CD8-positive, alpha-beta memory T cell (primary cell): ENCODE data around the gene RAB20. TPM values are rescaled to one million over a fixed set of nuclear protein-coding genes. Genes with fewer than 3 reads are reported as not detected.
"Not testable (repeated sequence)": the region's sequence is repeated elsewhere in the genome, so short reads cannot be mapped to it uniquely, and the experiment has no call there.

Experiments used
- CTCF ChIA-PET: fragments of 350-600 bp; sonication (Branson Sonifier 250); formaldehyde crosslinking; loops from one replicate; lab custom pipeline; 2021; ENCODE audit warnings: antibody characterized with exemption; lab: Charles Lee
- POLR2A ChIA-PET: fragments of 350-600 bp; sonication (Branson Sonifier 250); formaldehyde crosslinking; loops from one replicate; lab custom pipeline; 2021; ENCODE audit warnings: antibody characterized with exemption; lab: Charles Lee
- DNase-seq, 5 donors: peaks; one replicate each; pipeline versions ENCODE4 v3.0.0 to v3.0.0-alpha.2; 2020 to 2022; ENCODE audit warnings: mixed read lengths in 1 of 5
- H3K27ac ChIP-seq: one replicate; pipeline ENCODE4 v1.7.0; 2013; ENCODE audit warnings: low read depth, mild to moderate bottlenecking, low read length, moderate library complexity
- H3K27me3 ChIP-seq: 2 replicates; pipeline ENCODE4 v1.7.0; 2013; ENCODE audit warnings: low read length, mild to moderate bottlenecking; ENCODE audit not compliant: insufficient read depth, poor library complexity, severe bottlenecking
- H3K36me3 ChIP-seq: 2 replicates; pipeline ENCODE4 v1.7.0; 2013; ENCODE audit warnings: mild to moderate bottlenecking, low read length, moderate library complexity; ENCODE audit not compliant: insufficient read depth
- H3K4me1 ChIP-seq: 2 replicates; pipeline ENCODE4 v1.7.0; 2013; ENCODE audit warnings: mild to moderate bottlenecking, low read length, moderate library complexity; ENCODE audit not compliant: insufficient read depth
- H3K4me3 ChIP-seq: 2 replicates; pipeline ENCODE4 v1.7.0; 2013; ENCODE audit warnings: mild to moderate bottlenecking, low read length
- H3K9me3 ChIP-seq: 2 replicates; pipeline ENCODE4 v1.7.0; 2013; ENCODE audit warnings: mild to moderate bottlenecking, low read length
- H3K27ac Mint-ChIP-seq, 8 donors: one replicate each; pipeline ENCODE4 v1.8.0; 2020 to 2021; ENCODE audit warnings: mixed read lengths in 8 of 8, mild to moderate bottlenecking in 6 of 8, inconsistent platforms in 3 of 8, moderate library complexity in 3 of 8
- H3K27me3 Mint-ChIP-seq, 2 donors: one replicate each; pipeline ENCODE4 v1.8.0; 2020 to 2021; ENCODE audit warnings: mixed read lengths in 2 of 2, mild to moderate bottlenecking in 1 of 2, moderate library complexity in 1 of 2
- H3K36me3 Mint-ChIP-seq, 3 donors: one replicate each; pipeline ENCODE4 v1.8.0; 2020 to 2021; ENCODE audit warnings: mixed read lengths in 3 of 3, inconsistent platforms in 1 of 3, mild to moderate bottlenecking in 1 of 3
- H3K4me1 Mint-ChIP-seq, 3 donors: one replicate each; pipeline ENCODE4 v1.8.0; 2020 to 2021; ENCODE audit warnings: mixed read lengths in 3 of 3, inconsistent platforms in 1 of 3, mild to moderate bottlenecking in 1 of 3
- H3K4me3 Mint-ChIP-seq, 7 donors: one replicate each; pipeline ENCODE4 v1.8.0; 2020 to 2021; ENCODE audit warnings: mixed read lengths in 7 of 7, mild to moderate bottlenecking in 6 of 7, moderate library complexity in 4 of 7, inconsistent platforms in 2 of 7
- H3K9me3 Mint-ChIP-seq, 5 donors: one replicate each; pipeline ENCODE4 v1.8.0; 2020 to 2022; ENCODE audit warnings: mixed read lengths in 5 of 5, mild to moderate bottlenecking in 3 of 5, moderate library complexity in 2 of 5, inconsistent platforms in 1 of 5
- polyA plus RNA-seq: library from polyadenylated mRNA; unstranded; fragments of 300-500 nt; fragmentation: Illumina TruSeq; gene quantifications from one replicate; pipeline ENCODE4 v1.2.3, GENCODE V29; 2021
- total RNA-seq, 2 experiments: library from RNA; stranded (reverse); gene quantifications; one replicate each; pipeline ENCODE4 v1.2.3, GENCODE V29; 2021

The RAB20 gene
- total and polyA plus RNA-seq, 3 experiments from 2014 or later = 0.84 to 2.7 (median 1.2) TPM

DNA sequence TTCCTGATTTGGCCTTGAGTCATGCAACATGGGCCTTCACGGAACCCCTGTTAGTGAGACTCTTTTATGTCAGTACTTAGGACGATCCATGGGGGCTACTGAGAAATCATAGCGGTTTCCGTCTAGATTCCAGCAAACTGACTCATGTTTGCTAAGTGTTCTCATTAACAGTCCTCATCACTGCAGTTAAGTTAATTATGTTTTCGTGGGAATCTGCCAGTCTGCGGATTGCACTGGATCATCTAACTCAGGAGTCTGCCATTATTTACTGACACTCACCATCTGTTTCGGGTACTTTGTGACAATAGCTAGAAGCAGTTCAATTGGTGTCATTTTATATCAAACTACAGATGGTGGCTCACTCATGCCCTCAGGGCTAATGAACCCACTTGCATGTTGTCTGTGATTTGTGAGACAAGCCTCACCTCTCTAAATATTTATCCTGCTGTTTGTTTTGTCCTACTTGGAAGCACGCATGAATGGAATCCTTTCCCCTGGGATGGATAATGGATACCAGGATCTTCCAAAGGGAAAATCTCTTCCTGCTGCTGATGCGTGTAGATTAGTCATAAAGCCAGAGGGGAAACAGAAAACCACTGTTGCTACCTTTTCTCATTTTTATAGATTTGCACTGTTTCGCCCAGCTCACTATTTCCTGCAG lies 61.8 kb downstream of the RAB20 start:
- H3K27me3 Mint-ChIP-seq = peaks cover 7 to 8% of the 10 kb centered on the region in 2 donors
- H3K4me3 Mint-ChIP-seq = no peak overlapping the region
- peaks cover 0 to 6% (median 3%) of the 10 kb centered on the region in 5 donors for H3K9me3 Mint-ChIP-seq
- no peak for DNase-seq
- ChIA-PET POLR2A (no interaction called here), CTCF (no interaction called here)
- H3K36me3 Mint-ChIP-seq = no peaks in the 10 kb centered on the region
- no peaks in the 10 kb centered on the region for H3K27me3 ChIP-seq
- H3K4me3 ChIP-seq = no peak overlapping the region
- H3K27ac Mint-ChIP-seq = no peak overlapping the region
- no peaks in the 10 kb centered on the region for H3K9me3 ChIP-seq
- no peaks in the 10 kb centered on the region for H3K36me3 ChIP-seq
- H3K4me1 Mint-ChIP-seq = no peaks in the 10 kb centered on the region
- H3K4me1 ChIP-seq = no peaks in the 10 kb centered on the region
- H3K27ac ChIP-seq = no peak overlapping the region

DNA sequence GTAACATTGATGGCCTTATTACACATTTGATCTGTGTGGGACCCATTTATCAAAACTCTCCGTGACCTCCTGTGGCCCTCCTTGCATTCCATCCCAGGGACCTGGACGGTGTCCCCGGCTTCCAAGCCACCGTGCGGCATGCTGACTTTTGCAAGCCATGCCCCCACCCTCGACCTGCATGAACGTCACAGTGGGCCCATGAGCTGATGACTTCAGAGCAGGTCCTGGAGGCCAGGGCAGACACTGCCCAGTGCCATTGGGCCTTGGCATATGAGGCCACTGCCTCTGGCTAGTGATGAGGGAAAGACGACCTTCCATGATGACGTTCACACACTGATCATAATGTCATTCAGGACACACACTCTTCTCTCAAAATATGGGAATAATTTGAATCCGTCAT lies 62.8 kb downstream of the RAB20 start:
- H3K36me3 Mint-ChIP-seq = no peaks in the 10 kb centered on the region
- Histone ChIP-seq H3K27ac (no peak overlapping the region), H3K27me3 (no peaks in the 10 kb centered on the region), H3K36me3 (no peaks in the 10 kb centered on the region), H3K9me3 (no peaks in the 10 kb centered on the region), H3K4me3 (no peak overlapping the region), H3K4me1 (no peaks in the 10 kb centered on the region)
- no peaks in the 10 kb centered on the region for H3K4me1 Mint-ChIP-seq
- H3K27ac Mint-ChIP-seq = no peak overlapping the region
- ChIA-PET POLR2A (no interaction called here), CTCF (no interaction called here)
- H3K27me3 Mint-ChIP-seq = peaks cover 7 to 8% of the 10 kb centered on the region in 2 donors
- DNase-seq = no peak
- peaks cover 0 to 6% (median 3%) of the 10 kb centered on the region in 5 donors for H3K9me3 Mint-ChIP-seq
- no peak overlapping the region for H3K4me3 Mint-ChIP-seq

DNA sequence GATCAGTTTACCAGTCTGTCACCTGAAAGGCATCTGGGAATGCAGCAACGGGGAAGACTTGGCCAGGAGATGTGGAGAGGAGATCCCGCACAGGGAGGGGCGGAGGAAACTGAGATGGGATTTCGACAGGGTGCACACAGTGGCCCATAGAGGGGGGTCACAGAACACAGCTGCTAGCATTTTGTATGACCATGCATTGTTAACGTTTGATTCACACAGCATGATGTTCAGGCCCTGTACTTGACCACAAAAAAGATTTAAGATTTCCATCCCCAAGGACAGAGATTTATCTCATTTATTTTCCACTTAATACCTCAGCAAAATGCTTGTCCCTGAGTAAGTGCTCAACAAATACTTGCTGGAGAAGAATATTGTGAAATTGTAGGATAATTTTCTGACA lies 63.2 kb downstream of the RAB20 start:
- peaks cover 7 to 8% of the 10 kb centered on the region in 2 donors for H3K27me3 Mint-ChIP-seq
- Histone ChIP-seq H3K9me3 (no peaks in the 10 kb centered on the region), H3K4me1 (no peaks in the 10 kb centered on the region), H3K36me3 (no peaks in the 10 kb centered on the region), H3K27ac (no peak overlapping the region), H3K27me3 (no peaks in the 10 kb centered on the region), H3K4me3 (no peak overlapping the region)
- H3K27ac Mint-ChIP-seq = no peak overlapping the region
- no peaks in the 10 kb centered on the region for H3K36me3 Mint-ChIP-seq
- no peak overlapping the region for H3K4me3 Mint-ChIP-seq
- H3K9me3 Mint-ChIP-seq = peaks cover 0 to 6% (median 3%) of the 10 kb centered on the region in 5 donors
- ChIA-PET CTCF (no interaction called here), POLR2A (no interaction called here)
- no peaks in the 10 kb centered on the region for H3K4me1 Mint-ChIP-seq
- DNase-seq = no peak

DNA sequence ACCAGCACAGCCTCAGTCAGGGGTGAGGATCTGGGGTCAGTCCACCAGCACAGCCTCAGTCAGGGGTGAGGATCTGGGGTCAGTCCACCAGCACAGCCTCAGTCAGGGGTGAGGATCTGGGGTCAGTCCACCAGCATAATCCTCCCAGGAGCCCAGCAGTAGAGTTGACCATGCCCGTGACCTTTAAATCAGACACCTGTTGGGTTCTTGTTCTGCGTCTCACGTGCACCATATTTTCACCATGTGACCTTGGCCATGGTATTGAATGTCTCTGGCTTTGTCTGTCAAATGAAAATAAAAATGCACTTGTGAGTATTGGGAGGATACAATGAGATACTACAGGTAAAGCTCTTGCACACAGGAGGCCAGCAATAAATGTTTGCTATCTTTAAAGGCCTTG lies 63.6 kb downstream of the RAB20 start:
- H3K27me3 Mint-ChIP-seq = not testable (repeated sequence)

DNA sequence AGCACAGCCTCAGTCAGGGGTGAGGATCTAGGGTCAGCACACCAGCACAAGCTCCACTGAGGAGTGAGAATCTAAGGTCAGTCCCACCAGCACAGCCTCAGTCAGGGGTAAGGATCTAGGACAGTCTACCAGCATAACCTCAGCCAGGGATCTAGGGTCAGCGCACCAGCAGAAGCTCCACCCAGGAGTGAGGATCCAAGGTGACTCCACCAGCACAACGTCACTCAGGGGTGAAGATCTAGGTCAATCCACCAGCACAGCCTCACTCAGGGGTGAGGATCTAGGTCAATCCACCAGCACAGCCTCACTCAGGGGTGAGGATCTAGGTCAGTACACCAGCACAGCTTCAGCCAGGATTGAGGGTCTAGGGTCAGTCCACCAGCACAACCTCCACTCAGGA lies 64.5 kb downstream of the RAB20 start:
- POLR2A ChIA-PET = no interaction called here
- Histone ChIP-seq H3K27ac (no peak overlapping the region), H3K4me1 (no peaks in the 10 kb centered on the region), H3K4me3 (no peak overlapping the region), H3K27me3 (no peaks in the 10 kb centered on the region), H3K9me3 (no peaks in the 10 kb centered on the region), H3K36me3 (no peaks in the 10 kb centered on the region)
- Mint-ChIP-seq H3K27me3 (peaks cover 5 to 6% of the 10 kb centered on the region in 2 donors), H3K4me1 (no peaks in the 10 kb centered on the region), H3K27ac (no peak overlapping the region), H3K4me3 (no peak overlapping the region), H3K36me3 (no peaks in the 10 kb centered on the region), H3K9me3 (peaks cover 0 to 6% (median 3%) of the 10 kb centered on the region in 5 donors)
- DNase-seq = no peak
- CTCF ChIA-PET = no interaction called here

More for the DNA sequence above, 63.6 kb downstream of the RAB20 start:
- H3K27ac ChIP-seq, H3K4me3 ChIP-seq, H3K4me3 Mint-ChIP-seq, H3K9me3 ChIP-seq, H3K36me3 Mint-ChIP-seq, H3K27me3 ChIP-seq, CTCF ChIA-PET, DNase-seq, POLR2A ChIA-PET, H3K4me1 Mint-ChIP-seq, H3K9me3 Mint-ChIP-seq, H3K27ac Mint-ChIP-seq, H3K36me3 ChIP-seq, H3K4me1 ChIP-seq: not testable (repeated sequence)

DNA sequence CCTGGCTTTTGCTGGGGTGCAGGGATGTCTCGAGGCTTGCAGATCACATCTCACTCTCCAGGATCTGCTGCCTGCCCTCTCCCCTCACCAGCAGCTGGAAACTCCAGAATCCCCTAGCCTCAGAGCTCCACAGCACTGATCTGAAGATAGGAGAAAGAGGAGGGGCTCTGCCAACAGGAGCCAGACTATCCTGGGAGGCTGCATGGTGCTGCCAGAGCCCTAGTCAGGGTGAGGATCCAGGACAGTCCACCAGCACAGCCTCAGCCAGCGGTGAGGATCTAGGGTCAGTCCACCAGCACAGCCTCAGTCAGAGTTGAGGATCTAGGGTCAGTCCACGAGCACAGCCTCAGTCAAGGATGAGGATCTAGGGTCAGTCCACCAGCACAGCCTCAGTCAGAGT lies 65.2 kb downstream of the RAB20 start:
- Histone ChIP-seq H3K36me3 (no peaks in the 10 kb centered on the region), H3K4me3 (no peak overlapping the region), H3K27ac (no peak overlapping the region), H3K9me3 (no peaks in the 10 kb centered on the region), H3K4me1 (no peaks in the 10 kb centered on the region), H3K27me3 (no peaks in the 10 kb centered on the region)
- no peak overlapping the region for H3K4me3 Mint-ChIP-seq
- H3K4me1 Mint-ChIP-seq = no peaks in the 10 kb centered on the region
- H3K9me3 Mint-ChIP-seq = peaks cover 0 to 6% (median 1%) of the 10 kb centered on the region in 5 donors
- H3K27me3 Mint-ChIP-seq = peaks cover 0 to 2% of the 10 kb centered on the region in 2 donors
- H3K27ac Mint-ChIP-seq = no peak overlapping the region
- H3K36me3 Mint-ChIP-seq = no peaks in the 10 kb centered on the region
- CTCF ChIA-PET = no interaction called here
- DNase-seq = no peak
- POLR2A ChIA-PET = no interaction called here

DNA sequence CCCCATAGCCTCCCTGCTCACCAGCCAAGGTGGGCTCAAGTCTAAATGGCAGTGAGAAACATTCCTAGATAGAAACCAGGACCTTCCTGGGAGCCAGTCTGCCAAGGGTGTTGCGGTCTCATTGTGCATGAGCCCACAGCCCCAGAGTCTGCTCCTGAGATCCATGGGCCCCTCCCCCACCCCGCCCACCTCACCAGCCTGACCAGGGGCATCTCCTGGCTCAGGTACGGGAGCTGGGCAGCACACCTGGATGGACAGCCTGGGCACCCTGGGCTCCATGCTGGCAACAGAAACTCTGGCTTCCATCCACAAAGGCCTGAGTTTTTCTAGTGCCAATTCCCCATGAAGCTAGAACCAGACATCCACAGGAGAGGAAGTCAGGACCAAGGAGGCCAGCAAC lies 65.6 kb downstream of the RAB20 start:
- Mint-ChIP-seq H3K27ac (no peak overlapping the region), H3K4me3 (no peak overlapping the region), H3K4me1 (no peaks in the 10 kb centered on the region), H3K27me3 (peaks cover 0 to 2% of the 10 kb centered on the region in 2 donors), H3K36me3 (no peaks in the 10 kb centered on the region), H3K9me3 (peaks cover 0 to 5% (median 1%) of the 10 kb centered on the region in 5 donors)
- ChIA-PET CTCF (no interaction called here), POLR2A (no interaction called here)
- Histone ChIP-seq H3K36me3 (no peaks in the 10 kb centered on the region), H3K27ac (no peak overlapping the region), H3K27me3 (no peaks in the 10 kb centered on the region), H3K4me1 (no peaks in the 10 kb centered on the region), H3K4me3 (no peak overlapping the region), H3K9me3 (no peaks in the 10 kb centered on the region)
- no peak for DNase-seq

DNA sequence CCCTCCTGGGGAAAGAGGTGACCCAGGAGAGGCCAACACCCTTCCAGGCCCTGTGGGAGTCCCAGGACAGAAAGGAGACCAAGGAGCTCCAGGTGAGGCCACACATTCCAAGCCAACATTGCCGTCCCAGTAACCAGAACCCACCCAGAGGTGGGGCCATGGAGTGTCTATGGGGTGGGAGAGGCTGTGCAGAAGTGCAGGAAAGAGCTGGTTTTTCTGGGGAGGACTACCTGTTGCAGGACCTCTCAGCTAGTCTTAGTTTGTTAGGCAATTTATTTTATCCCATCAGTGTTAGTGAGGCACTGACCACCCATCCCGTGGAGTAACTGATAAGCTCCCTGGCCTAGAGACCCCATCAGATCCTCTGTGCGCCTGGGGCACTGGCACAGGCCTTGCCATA lies 66.1 kb downstream of the RAB20 start:
- Histone ChIP-seq H3K9me3 (no peaks in the 10 kb centered on the region), H3K27me3 (no peaks in the 10 kb centered on the region), H3K36me3 (no peaks in the 10 kb centered on the region), H3K4me3 (no peak overlapping the region), H3K4me1 (no peaks in the 10 kb centered on the region), H3K27ac (no peak overlapping the region)
- CTCF ChIA-PET = no interaction called here
- DNase-seq = no peak
- POLR2A ChIA-PET = no interaction called here
- H3K4me3 Mint-ChIP-seq = no peak overlapping the region
- no peak overlapping the region for H3K27ac Mint-ChIP-seq
- H3K36me3 Mint-ChIP-seq = no peaks in the 10 kb centered on the region
- no peaks in the 10 kb centered on the region for H3K4me1 Mint-ChIP-seq
- H3K27me3 Mint-ChIP-seq = peaks cover 0 to 2% of the 10 kb centered on the region in 2 donors
- H3K9me3 Mint-ChIP-seq = peaks cover 0 to 4% (median 1%) of the 10 kb centered on the region in 5 donors
